Neural crest cell (in vitro differentiated cells): ENCODE results near the gene CCNJL. TPM values are rescaled to one million over a fixed set of nuclear protein-coding genes. Genes with fewer than 3 reads are reported as not detected.

ENCODE experiments used
- DNase-seq: peaks from one replicate; pipeline ENCODE4 v3.0.0; 2021; ENCODE audit warnings: low read depth, mixed read lengths, low spot score
- H3K27ac Mint-ChIP-seq: one replicate; pipeline ENCODE4 v1.8.0; 2021; ENCODE audit warnings: mild to moderate bottlenecking, mixed read lengths; ENCODE audit not compliant: unreplicated experiment
- H3K27me3 Mint-ChIP-seq: 2 replicates; pipeline ENCODE4 v1.8.0; 2021; ENCODE audit warnings: low read depth, mild to moderate bottlenecking, mixed read lengths
- H3K36me3 Mint-ChIP-seq: 2 replicates; pipeline ENCODE4 v1.8.0; 2021; ENCODE audit warnings: low read depth, mild to moderate bottlenecking, mixed read lengths
- H3K4me1 Mint-ChIP-seq: 2 replicates; pipeline ENCODE4 v1.8.0; 2021; ENCODE audit warnings: mixed read lengths
- H3K4me3 Mint-ChIP-seq: one replicate; pipeline ENCODE4 v1.8.0; 2021; ENCODE audit warnings: mild to moderate bottlenecking, mixed read lengths
- H3K9me3 Mint-ChIP-seq: 2 replicates; pipeline ENCODE4 v1.8.0; 2021; ENCODE audit warnings: mixed read lengths
- CTCF ChIP-seq: fragments of 200-600 bp; sonication (generic); conservative IDR thresholded peaks from 2 replicates; pipeline ENCODE4 v1.5.0; 2021; ENCODE audit warnings: antibody characterized with exemption, mild to moderate bottlenecking
- total RNA-seq: library from RNA; stranded (reverse); gene quantifications from 2 replicates; pipeline ENCODE4 v1.2.1, GENCODE V29; 2021

Gene CCNJL
- total RNA-seq, 1 donor from 2014 or later = 29.7 TPM

GRCh38 chr5:160219356-160219755, 93.0 kb downstream of the CCNJL start:
- Mint-ChIP-seq H3K4me3 (no peak overlapping the region), H3K36me3 (no peaks in the 10 kb centered on the region), H3K9me3 (no peaks in the 10 kb centered on the region), H3K4me1 (no peaks in the 10 kb centered on the region), H3K27ac (no peak overlapping the region), H3K27me3 (peaks cover 3% of the 10 kb centered on the region)
- no peak for DNase-seq
- no peak for TF ChIP-seq CTCF

GRCh38 chr5:160213537-160213936, 98.8 kb downstream of the CCNJL start:
- peaks cover 14% of the 10 kb centered on the region for H3K4me1 Mint-ChIP-seq
- no peak overlapping the region for H3K27ac Mint-ChIP-seq
- no peaks in the 10 kb centered on the region for H3K9me3 Mint-ChIP-seq
- H3K36me3 Mint-ChIP-seq = no peaks in the 10 kb centered on the region
- peaks cover 3% of the 10 kb centered on the region for H3K27me3 Mint-ChIP-seq
- DNase-seq = no peak
- TF ChIP-seq CTCF = no peak
- H3K4me3 Mint-ChIP-seq = no peak overlapping the region

GRCh38 chr5:160211352-160211751, 101.0 kb downstream of the CCNJL start:
- H3K27ac Mint-ChIP-seq = no peak overlapping the region
- no peak overlapping the region for H3K4me3 Mint-ChIP-seq
- DNase-seq = no peak
- H3K27me3 Mint-ChIP-seq = peaks cover 3% of the 10 kb centered on the region
- no peaks in the 10 kb centered on the region for H3K9me3 Mint-ChIP-seq
- peaks cover 14% of the 10 kb centered on the region for H3K4me1 Mint-ChIP-seq
- no peaks in the 10 kb centered on the region for H3K36me3 Mint-ChIP-seq
- TF ChIP-seq CTCF = no peak

GRCh38 chr5:160210606-160211005, 101.8 kb downstream of the CCNJL start:
- no peak overlapping the region for H3K27ac Mint-ChIP-seq

GRCh38 chr5:160209917-160210316, 102.4 kb downstream of the CCNJL start:
- H3K9me3 Mint-ChIP-seq = no peaks in the 10 kb centered on the region
- no peak for TF ChIP-seq CTCF
- peaks cover 14% of the 10 kb centered on the region for H3K4me1 Mint-ChIP-seq
- DNase-seq = no peak
- H3K36me3 Mint-ChIP-seq = no peaks in the 10 kb centered on the region
- peaks cover under 1% of the 10 kb centered on the region for H3K27me3 Mint-ChIP-seq
- H3K27ac Mint-ChIP-seq = no peak overlapping the region
- no peak overlapping the region for H3K4me3 Mint-ChIP-seq

More at GRCh38 chr5:160210606-160211005, 101.8 kb downstream of the CCNJL start:
- Mint-ChIP-seq H3K4me1 (peaks cover 14% of the 10 kb centered on the region), H3K9me3 (no peaks in the 10 kb centered on the region), H3K27me3 (peaks cover 3% of the 10 kb centered on the region), H3K36me3 (no peaks in the 10 kb centered on the region), H3K4me3 (no peak overlapping the region)
- no peak for DNase-seq
- TF ChIP-seq CTCF = no peak

- Mint-ChIP-seq H3K9me3 (no peaks in the 10 kb centered on the region), H3K27me3 (no peaks in the 10 kb centered on the region), H3K4me1 (peaks cover 14% of the 10 kb centered on the region), H3K27ac (no peak overlapping the region), H3K4me3 (no peak overlapping the region), H3K36me3 (no peaks in the 10 kb centered on the region)
- no peak for DNase-seq
- TF ChIP-seq CTCF = no peak
Observed at GRCh38 chr5:160207061-160207460, 105.3 kb downstream of the CCNJL start.
